Endothelial cell (in vitro differentiated cells): Measurements from ENCODE around the gene ARL16. TPM values are rescaled to one million over a fixed set of nuclear protein-coding genes. Genes with fewer than 3 reads are reported as not detected.

Experiments used
- DNase-seq: peaks from one replicate; pipeline ENCODE4 v3.0.0; 2021; ENCODE audit warnings: low spot score
- H3K27ac Mint-ChIP-seq: one replicate; pipeline ENCODE4 v1.8.0; 2021; ENCODE audit warnings: mixed read lengths, inconsistent platforms; ENCODE audit not compliant: unreplicated experiment
- H3K27me3 Mint-ChIP-seq: one replicate; pipeline ENCODE4 v1.8.0; 2021; ENCODE audit warnings: mild to moderate bottlenecking, moderate library complexity, mixed read lengths, inconsistent platforms; ENCODE audit not compliant: unreplicated experiment
- H3K36me3 Mint-ChIP-seq: one replicate; pipeline ENCODE4 v1.8.0; 2021; ENCODE audit warnings: mild to moderate bottlenecking, low read depth, mixed read lengths, inconsistent platforms; ENCODE audit not compliant: unreplicated experiment
- H3K4me1 Mint-ChIP-seq: one replicate; pipeline ENCODE4 v1.8.0; 2021; ENCODE audit warnings: mild to moderate bottlenecking, mixed read lengths, inconsistent platforms; ENCODE audit not compliant: unreplicated experiment
- H3K4me3 Mint-ChIP-seq: one replicate; pipeline ENCODE4 v1.8.0; 2021; ENCODE audit warnings: mild to moderate bottlenecking, mixed read lengths, inconsistent platforms; ENCODE audit not compliant: unreplicated experiment
- H3K9me3 Mint-ChIP-seq: one replicate; pipeline ENCODE4 v1.8.0; 2021; ENCODE audit warnings: mixed read lengths, inconsistent platforms; ENCODE audit not compliant: unreplicated experiment
- CTCF ChIP-seq: fragments of 200-600 bp; sonication (generic); IDR thresholded peaks from one replicate; pipeline ENCODE4 v1.5.0; 2021; ENCODE audit warnings: antibody characterized with exemption; ENCODE audit not compliant: unreplicated experiment
- total RNA-seq: library from RNA; stranded (reverse); fragmentation: NEBNext Ultra II Directional; extraction: Animal tissue kit (Norgen Biotek cat#: 25700); gene quantifications from one replicate; pipeline ENCODE4 v1.2.1, GENCODE V29; 2021; ENCODE audit not compliant: unreplicated experiment

ARL16 gene
- total RNA-seq, 1 donor from 2014 or later: 54.0 TPM

GRCh38 chr17:81707725-81708646, 24.4 kb upstream of the ARL16 start:
- Mint-ChIP-seq H3K9me3 (no peaks in the 10 kb centered on the region), H3K27ac (no peak overlapping the region), H3K27me3 (peaks cover 15% of the 10 kb centered on the region), H3K4me3 (no peak overlapping the region), H3K36me3 (peaks cover 21% of the 10 kb centered on the region), H3K4me1 (peaks cover 21% of the 10 kb centered on the region)
- TF ChIP-seq CTCF: no peak
- DNase-seq: no peak

GRCh38 chr17:81706757-81707624, 23.4 kb upstream of the ARL16 start:
- Mint-ChIP-seq H3K27ac (no peak overlapping the region), H3K4me3 (peak overlapping the region; percentile 47), H3K9me3 (no peaks in the 10 kb centered on the region), H3K27me3 (peaks cover 15% of the 10 kb centered on the region), H3K36me3 (peaks cover 21% of the 10 kb centered on the region), H3K4me1 (peaks cover 21% of the 10 kb centered on the region)
- no peak for TF ChIP-seq CTCF
- no peak for DNase-seq

GRCh38 chr17:81706232-81706611, 22.6 kb upstream of the ARL16 start:
- H3K27me3 Mint-ChIP-seq: peaks cover 15% of the 10 kb centered on the region
- DNase-seq: no peak
- TF ChIP-seq CTCF: no peak
- peak overlapping the region; percentile 69 for H3K4me3 Mint-ChIP-seq
- H3K4me1 Mint-ChIP-seq: peaks cover 21% of the 10 kb centered on the region
- peak overlapping the region; percentile 18 for H3K27ac Mint-ChIP-seq
- peaks cover 21% of the 10 kb centered on the region for H3K36me3 Mint-ChIP-seq
- H3K9me3 Mint-ChIP-seq: no peaks in the 10 kb centered on the region

- Mint-ChIP-seq H3K4me3 (peak overlapping the region; percentile 80), H3K27me3 (peaks cover 13% of the 10 kb centered on the region), H3K9me3 (no peaks in the 10 kb centered on the region), H3K4me1 (peaks cover 21% of the 10 kb centered on the region), H3K27ac (no peak overlapping the region), H3K36me3 (peaks cover 25% of the 10 kb centered on the region)
- no peak for DNase-seq
- TF ChIP-seq CTCF: no peak
Observed at GRCh38 chr17:81705518-81706231, 22.1 kb upstream of the ARL16 start.
